Esophagus squamous epithelium (tissue), 5 donors: ENCODE measurements around the gene PLCE1. TPM values are rescaled to one million over a fixed set of nuclear protein-coding genes. Genes with fewer than 3 reads are reported as not detected.

Source experiments
- DNase-seq: peaks from one replicate; lab custom pipeline; 2025; lab: John Stamatoyannopoulos, UW
- H3K27ac ChIP-seq, 4 donors: fragments of 200-600 bp; sonication (generic); one replicate each; pipeline ENCODE4 v1.5.1; 2016 to 2019; ENCODE audit warnings: mild to moderate bottlenecking in 1 of 4
- H3K27me3 ChIP-seq, 4 donors: fragments of 200-600 bp; sonication (generic); 1 replicate in 3 of 4; 2 replicates in 1 of 4; pipeline versions ENCODE4 v1.5.1 to v1.6.0; 2017 to 2021; ENCODE audit warnings: antibody characterized with exemption in 1 of 4
- H3K36me3 ChIP-seq, 3 donors: fragments of 200-600 bp; sonication (generic); one replicate each; pipeline ENCODE4 v1.5.1; 2016 to 2019
- H3K4me1 ChIP-seq, 3 donors: fragments of 200-600 bp; sonication (generic); one replicate each; pipeline ENCODE4 v1.5.1; 2017 to 2019
- H3K4me3 ChIP-seq, 4 donors: fragments of 200-600 bp; sonication (generic); 1 replicate in 3 of 4; 2 replicates in 1 of 4; pipeline ENCODE4 v1.5.1; 2016 to 2019; ENCODE audit warnings: mild to moderate bottlenecking in 2 of 4, moderate library complexity in 1 of 4
- H3K9me3 ChIP-seq, 3 donors: fragments of 200-600 bp; sonication (generic); one replicate each; pipeline ENCODE4 v1.5.1; 2016 to 2019
- POLR2A ChIP-seq, 4 donors: fragments of 450-650 bp; IDR thresholded peaks; one replicate each; pipeline ENCODE4 v1.6.1; 2017; ENCODE audit warnings: antibody characterized with exemption in 4 of 4, mild to moderate bottlenecking in 4 of 4, moderate library complexity in 3 of 4
- WGBS, 2 donors: methylation state at CpG; one replicate each; pipeline ENCODE4 v1.1.5; 2018; 5-methylcytosine and 5-hydroxymethylcytosine counted together
- intact Hi-C: fragments of 100-400 bp; cut with DNase I; formaldehyde crosslinking; loops from one replicate; pipeline ENCODE4 v1.15.0; 2022
- total RNA-seq, 4 donors: library from RNA; depleted of rRNA; stranded (reverse); fragments of >200 nt; gene quantifications; one replicate each; pipeline ENCODE4 v1.1.0, GENCODE V29; 2016
- TF ChIP-seq, protein P1 (sequence below), 6 experiments: fragments of 450-650 bp in 4 of 6; fragments of 200-600 bp in 2 of 6; sonication (generic) in 2 of 6; IDR thresholded peaks; one replicate each; pipeline ENCODE4 v1.5.1; 2016 to 2019; ENCODE audit warnings: antibody characterized with exemption in 6 of 6, mild to moderate bottlenecking in 4 of 6, moderate library complexity in 4 of 6
- donor health status: DM: yes; HTN: yes; CAD: no.

PLCE1 gene
- total RNA-seq, 4 donors from 2014 or later: 1.8 to 3.6 (median 3.1) TPM

GRCh38 chr10:94027197-94027596, 33.5 kb downstream of the PLCE1 start:
- 63% methylated on average over 1 of the region's 2 CpGs; no CpG with 5 or more reads in 1 of the 2 donors for WGBS, 2 donors
- intact Hi-C loops: no loop called here
- TF ChIP-seq, protein P1, sequence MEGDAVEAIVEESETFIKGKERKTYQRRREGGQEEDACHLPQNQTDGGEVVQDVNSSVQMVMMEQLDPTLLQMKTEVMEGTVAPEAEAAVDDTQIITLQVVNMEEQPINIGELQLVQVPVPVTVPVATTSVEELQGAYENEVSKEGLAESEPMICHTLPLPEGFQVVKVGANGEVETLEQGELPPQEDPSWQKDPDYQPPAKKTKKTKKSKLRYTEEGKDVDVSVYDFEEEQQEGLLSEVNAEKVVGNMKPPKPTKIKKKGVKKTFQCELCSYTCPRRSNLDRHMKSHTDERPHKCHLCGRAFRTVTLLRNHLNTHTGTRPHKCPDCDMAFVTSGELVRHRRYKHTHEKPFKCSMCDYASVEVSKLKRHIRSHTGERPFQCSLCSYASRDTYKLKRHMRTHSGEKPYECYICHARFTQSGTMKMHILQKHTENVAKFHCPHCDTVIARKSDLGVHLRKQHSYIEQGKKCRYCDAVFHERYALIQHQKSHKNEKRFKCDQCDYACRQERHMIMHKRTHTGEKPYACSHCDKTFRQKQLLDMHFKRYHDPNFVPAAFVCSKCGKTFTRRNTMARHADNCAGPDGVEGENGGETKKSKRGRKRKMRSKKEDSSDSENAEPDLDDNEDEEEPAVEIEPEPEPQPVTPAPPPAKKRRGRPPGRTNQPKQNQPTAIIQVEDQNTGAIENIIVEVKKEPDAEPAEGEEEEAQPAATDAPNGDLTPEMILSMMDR (IDR thresholded peaks at IDR 0.05): no peak
- no peak for TF ChIP-seq POLR2A (IDR thresholded peaks at IDR 0.05)
- peaks cover 0 to 48% (median 20%) of the 10 kb centered on the region in 3 donors for H3K9me3 ChIP-seq
- no peak overlapping the region for H3K27ac ChIP-seq
- H3K4me1 ChIP-seq: no peaks in the 10 kb centered on the region
- H3K36me3 ChIP-seq: no peaks in the 10 kb centered on the region
- no peak overlapping the region for H3K4me3 ChIP-seq
- H3K27me3 ChIP-seq: no peaks in the 10 kb centered on the region
- no peak for DNase-seq

DNA sequence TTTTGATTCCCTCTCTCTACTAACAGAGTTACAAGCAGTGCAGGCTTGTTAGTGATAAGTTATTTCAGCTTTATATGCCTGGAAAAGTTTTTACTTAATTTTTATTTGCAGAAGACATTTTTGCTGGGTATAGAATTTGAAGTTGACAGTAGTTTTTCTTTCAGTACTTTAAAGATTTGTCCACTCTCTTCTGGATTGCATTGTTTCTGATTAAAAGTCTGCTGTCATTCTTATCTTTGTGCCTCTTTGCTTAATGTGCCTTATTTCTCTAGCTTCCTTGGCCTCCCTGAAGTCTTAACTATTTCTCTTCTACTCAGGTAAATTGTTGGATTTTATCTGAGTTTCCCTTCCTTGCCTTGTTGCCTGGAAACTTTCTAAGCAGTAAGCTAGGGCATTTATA, 36.2 kb downstream of the PLCE1 start:
- peaks cover 0 to 4% (median 0%) of the 10 kb centered on the region in 4 donors for H3K27me3 ChIP-seq
- no peak overlapping the region for H3K27ac ChIP-seq
- TF ChIP-seq POLR2A (IDR thresholded peaks at IDR 0.05): no peak
- TF ChIP-seq, protein P1 (IDR thresholded peaks at IDR 0.05): no peak
- peaks cover 0 to 43% (median 20%) of the 10 kb centered on the region in 3 donors for H3K9me3 ChIP-seq
- DNase-seq: no peak
- H3K36me3 ChIP-seq: no peaks in the 10 kb centered on the region
- no peak overlapping the region for H3K4me3 ChIP-seq
- H3K4me1 ChIP-seq: no peaks in the 10 kb centered on the region
- intact Hi-C loops: no loop called here

DNA sequence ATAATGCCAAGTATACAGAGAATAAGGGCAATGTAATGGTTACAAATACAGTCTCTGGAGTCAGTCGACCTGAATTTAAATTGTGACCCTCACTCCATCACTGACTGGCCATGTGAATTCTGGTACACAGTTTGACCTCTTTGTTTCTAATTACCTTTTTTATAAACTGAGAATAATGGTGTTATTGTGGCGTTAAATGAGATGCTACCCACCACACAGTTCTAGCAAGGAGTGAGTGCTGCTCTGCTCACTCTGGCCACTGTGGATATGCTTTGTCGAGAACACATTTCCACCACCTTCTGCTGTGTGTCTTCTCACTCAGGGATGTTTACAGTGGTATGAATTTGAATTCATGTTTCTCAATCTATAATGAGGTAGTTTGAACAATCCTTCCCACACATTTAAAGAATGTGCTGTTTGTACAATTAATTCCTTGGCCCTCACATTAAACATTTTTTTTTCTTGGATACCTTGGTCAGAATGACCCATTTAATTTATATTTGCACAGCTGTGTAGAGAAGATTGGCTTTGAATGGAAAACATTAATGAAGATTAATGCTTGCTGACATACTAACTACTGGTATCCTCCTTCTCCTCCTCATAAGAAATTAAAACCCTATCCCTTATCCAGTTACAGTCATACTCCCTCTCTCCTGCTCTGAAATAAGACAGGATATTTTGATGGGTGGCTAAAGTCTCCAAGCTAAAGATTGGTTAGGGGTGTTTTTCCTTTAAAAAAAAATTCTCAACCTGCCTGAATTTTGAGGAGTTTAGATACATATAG, 42.4 kb downstream of the PLCE1 start:
- intact Hi-C loops: no loop called here
- TF ChIP-seq, protein P1 (IDR thresholded peaks at IDR 0.05): no peak
- TF ChIP-seq POLR2A (IDR thresholded peaks at IDR 0.05): no peak
- H3K4me1 ChIP-seq: peaks cover 0 to under 1% (median 0%) of the 10 kb centered on the region in 3 donors
- no peaks in the 10 kb centered on the region for H3K36me3 ChIP-seq
- H3K27me3 ChIP-seq: peaks cover 0 to 5% (median 0%) of the 10 kb centered on the region in 4 donors
- 51 to 60% methylated on average over 3 of the region's 3 CpGs for WGBS, 2 donors
- H3K4me3 ChIP-seq: no peak overlapping the region
- no peak for DNase-seq
- H3K27ac ChIP-seq: no peak overlapping the region
- H3K9me3 ChIP-seq: no peaks in the 10 kb centered on the region

GRCh38 chr10:94036766-94037033, 43.0 kb downstream of the PLCE1 start:
- Histone ChIP-seq H3K27ac (no peak overlapping the region), H3K9me3 (no peaks in the 10 kb centered on the region), H3K36me3 (no peaks in the 10 kb centered on the region), H3K4me3 (no peak overlapping the region), H3K27me3 (peaks cover 0 to 5% (median 0%) of the 10 kb centered on the region in 4 donors), H3K4me1 (peaks cover 0 to 6% (median 0%) of the 10 kb centered on the region in 3 donors)
- 25 to 27% methylated on average over 1 of the region's 1 CpG for WGBS, 2 donors
- DNase-seq: no peak
- intact Hi-C loops: no loop called here
- no peak for TF ChIP-seq POLR2A (IDR thresholded peaks at IDR 0.05)
- TF ChIP-seq, protein P1 (IDR thresholded peaks at IDR 0.05): no peak

DNA sequence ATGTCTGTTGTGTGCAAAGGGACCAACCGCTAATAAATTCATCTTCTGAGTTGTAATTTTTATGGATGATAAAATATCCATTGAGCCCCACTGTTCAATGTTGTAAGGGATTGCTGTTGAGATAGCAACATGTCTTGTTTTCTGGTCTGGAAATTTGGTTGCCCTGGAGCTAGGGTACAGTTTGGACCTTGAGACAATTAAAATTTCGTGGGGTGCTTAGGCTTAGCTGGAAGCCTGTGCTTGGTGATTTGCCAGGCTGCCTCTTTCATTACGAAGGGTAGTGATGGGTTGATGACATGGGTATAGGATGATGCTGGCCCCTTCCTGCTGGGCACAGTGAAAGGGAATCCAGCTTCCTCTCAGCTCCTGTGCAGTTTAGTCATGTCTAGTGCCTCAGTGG, 43.6 kb downstream of the PLCE1 start:
- TF ChIP-seq POLR2A (IDR thresholded peaks at IDR 0.05): no peak
- TF ChIP-seq, protein P1 (IDR thresholded peaks at IDR 0.05): no peak
- Histone ChIP-seq H3K4me1 (peaks cover 0 to 12% (median 2%) of the 10 kb centered on the region in 3 donors), H3K36me3 (no peaks in the 10 kb centered on the region), H3K27ac (no peak overlapping the region), H3K9me3 (no peaks in the 10 kb centered on the region), H3K27me3 (peaks cover 0 to 5% (median 0%) of the 10 kb centered on the region in 4 donors), H3K4me3 (no peak overlapping the region)
- 51 to 54% methylated on average over 3 of the region's 3 CpGs for WGBS, 2 donors
- DNase-seq: no peak
- intact Hi-C loops: no loop called here
